ENCODE measurements around the gene PPA1. TPM values are rescaled to one million over a fixed set of nuclear protein-coding genes. Genes with fewer than 3 reads are reported as not detected.

PPA1 gene
- total RNA-seq, 1 donor from 2014 or later, result 79.3 TPM

- Histone ChIP-seq H3K36me3 (no peaks in the 10 kb centered on the region), H3K27me3 (no peaks in the 10 kb centered on the region), H3K4me3 (no peak overlapping the region), H3K9me3 (no peaks in the 10 kb centered on the region), H3K27ac (peak overlapping the region; percentile 72), H3K4me1 (peaks cover 4% of the 10 kb centered on the region)
- intact Hi-C loops (cut with DNase I), result no loop called here
- TF ChIP-seq POLR2AphosphoS5 (IDR thresholded peaks at IDR 0.05; ENCODE audit: insufficient read depth in 1 of 2, low read depth in 1 of 2) (no peak), POLR2A (IDR thresholded peaks at IDR 0.05) (no peak)
- TF ChIP-seq, protein P1, sequence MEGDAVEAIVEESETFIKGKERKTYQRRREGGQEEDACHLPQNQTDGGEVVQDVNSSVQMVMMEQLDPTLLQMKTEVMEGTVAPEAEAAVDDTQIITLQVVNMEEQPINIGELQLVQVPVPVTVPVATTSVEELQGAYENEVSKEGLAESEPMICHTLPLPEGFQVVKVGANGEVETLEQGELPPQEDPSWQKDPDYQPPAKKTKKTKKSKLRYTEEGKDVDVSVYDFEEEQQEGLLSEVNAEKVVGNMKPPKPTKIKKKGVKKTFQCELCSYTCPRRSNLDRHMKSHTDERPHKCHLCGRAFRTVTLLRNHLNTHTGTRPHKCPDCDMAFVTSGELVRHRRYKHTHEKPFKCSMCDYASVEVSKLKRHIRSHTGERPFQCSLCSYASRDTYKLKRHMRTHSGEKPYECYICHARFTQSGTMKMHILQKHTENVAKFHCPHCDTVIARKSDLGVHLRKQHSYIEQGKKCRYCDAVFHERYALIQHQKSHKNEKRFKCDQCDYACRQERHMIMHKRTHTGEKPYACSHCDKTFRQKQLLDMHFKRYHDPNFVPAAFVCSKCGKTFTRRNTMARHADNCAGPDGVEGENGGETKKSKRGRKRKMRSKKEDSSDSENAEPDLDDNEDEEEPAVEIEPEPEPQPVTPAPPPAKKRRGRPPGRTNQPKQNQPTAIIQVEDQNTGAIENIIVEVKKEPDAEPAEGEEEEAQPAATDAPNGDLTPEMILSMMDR (IDR thresholded peaks at IDR 0.05), result no peak
- no peak for DNase-seq (ENCODE audit: extremely low spot score in 2 of 2)
These were observed 41.4 kb upstream of the PPA1 start for GRCh38 chr10:70274643-70275042.

DNA sequence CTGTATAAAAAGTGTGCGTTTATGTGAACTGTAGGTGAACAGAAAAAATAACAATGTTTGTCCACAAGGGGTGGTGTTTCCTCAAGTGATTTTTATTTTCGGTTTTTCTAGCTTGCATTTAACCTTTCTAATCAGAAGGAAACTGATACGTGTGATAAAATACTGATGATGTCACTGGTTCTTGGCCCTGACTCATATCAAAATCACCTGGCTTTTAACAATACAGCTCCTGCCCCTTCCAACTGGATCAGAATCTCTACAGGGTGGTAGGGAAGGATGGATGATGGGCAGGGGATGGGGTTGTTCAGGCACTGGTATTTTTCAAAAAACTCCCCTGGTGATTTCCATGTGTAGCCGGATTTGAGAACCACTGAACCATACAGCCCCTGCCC is 39.7 kb upstream of the PPA1 start:
- Histone ChIP-seq H3K27ac (no peak overlapping the region), H3K4me1 (peaks cover 4% of the 10 kb centered on the region), H3K4me3 (no peak overlapping the region), H3K9me3 (no peaks in the 10 kb centered on the region), H3K27me3 (no peaks in the 10 kb centered on the region), H3K36me3 (no peaks in the 10 kb centered on the region)
- TF ChIP-seq POLR2A (IDR thresholded peaks at IDR 0.05) (no peak), POLR2AphosphoS5 (IDR thresholded peaks at IDR 0.05; ENCODE audit: insufficient read depth in 1 of 2, low read depth in 1 of 2) (no peak)
- TF ChIP-seq, protein P1 (IDR thresholded peaks at IDR 0.05), result peak in 1 of 3 experiments; percentile 57
- intact Hi-C loops (cut with DNase I), result no loop called here
- DNase-seq (ENCODE audit: extremely low spot score in 2 of 2), result no peak

DNA sequence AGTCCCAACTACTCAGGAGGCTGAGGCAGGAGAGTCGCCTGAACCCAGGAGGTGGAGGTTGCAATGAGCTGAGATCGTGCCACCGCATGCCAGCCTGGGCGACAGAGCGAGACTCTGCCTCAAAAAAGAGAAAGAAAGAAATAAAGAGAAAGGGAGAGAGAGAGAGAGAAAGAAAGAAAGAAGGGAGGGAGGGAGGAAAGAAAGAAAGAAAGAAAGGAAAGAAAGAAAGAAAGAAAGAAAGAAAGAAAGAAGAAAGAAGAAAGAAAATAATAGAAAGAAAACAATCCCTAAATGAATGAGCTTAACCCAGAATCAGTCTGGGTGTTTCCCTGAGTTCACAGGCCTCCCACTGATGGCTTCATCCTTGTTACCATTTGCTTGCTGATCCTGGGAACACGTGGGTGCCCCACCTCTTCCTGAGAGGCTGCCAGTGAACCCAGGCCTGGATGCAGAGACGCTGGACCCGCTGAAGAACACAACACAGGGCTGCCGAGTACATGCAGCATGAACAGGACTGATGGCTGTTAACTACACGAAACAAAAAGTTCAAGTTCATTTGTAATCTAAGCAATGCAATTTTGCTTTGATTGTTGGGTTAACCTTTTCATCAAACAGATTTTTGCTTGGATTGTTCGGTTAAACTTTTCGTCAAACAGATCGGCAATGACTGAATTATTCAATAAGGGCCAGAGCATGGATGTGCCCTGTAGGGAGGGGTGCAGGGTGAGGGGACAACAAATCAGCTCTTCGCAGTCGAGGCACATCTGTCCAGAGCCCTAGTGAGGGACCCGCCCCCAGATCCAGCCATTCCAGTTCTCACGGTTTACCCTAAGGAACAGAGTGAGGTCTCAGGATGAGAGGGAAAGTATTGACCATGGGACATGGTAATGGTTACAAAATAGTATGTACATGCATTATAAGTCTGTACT is 39.0 kb upstream of the PPA1 start:
- DNase-seq (ENCODE audit: extremely low spot score in 2 of 2), result no peak
- H3K27me3 ChIP-seq, result no peaks in the 10 kb centered on the region

DNA sequence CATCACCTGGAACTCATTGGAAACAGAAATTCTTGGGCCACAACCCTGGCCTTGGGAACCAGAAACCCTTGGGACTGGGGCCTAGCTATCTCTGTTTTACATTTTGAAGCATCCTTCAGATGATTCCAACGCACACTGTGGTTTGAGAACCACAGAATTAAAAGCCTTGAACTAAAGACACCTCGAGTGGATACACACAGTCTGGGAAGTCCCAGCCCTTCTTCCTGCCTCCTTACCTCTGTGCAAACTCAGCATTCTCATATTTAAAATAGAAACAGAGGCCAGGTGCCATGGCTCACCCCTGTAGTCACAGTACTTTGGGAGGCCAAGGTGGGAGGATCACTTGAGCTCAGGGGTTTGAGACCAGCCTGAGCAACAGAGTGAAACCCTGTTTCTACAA is 37.7 kb upstream of the PPA1 start:
- no peak for TF ChIP-seq POLR2AphosphoS5 (IDR thresholded peaks at IDR 0.05; ENCODE audit: insufficient read depth in 1 of 2, low read depth in 1 of 2)
- TF ChIP-seq, protein P1 (IDR thresholded peaks at IDR 0.05), result no peak
- TF ChIP-seq POLR2A (IDR thresholded peaks at IDR 0.05), result no peak
- Histone ChIP-seq H3K9me3 (no peaks in the 10 kb centered on the region), H3K4me1 (peaks cover 10% of the 10 kb centered on the region), H3K27me3 (no peaks in the 10 kb centered on the region), H3K4me3 (no peak overlapping the region), H3K27ac (no peak overlapping the region), H3K36me3 (no peaks in the 10 kb centered on the region)
- intact Hi-C loops (cut with DNase I), result no loop called here
- no peak for DNase-seq (ENCODE audit: extremely low spot score in 2 of 2)

More for the DNA sequence above, 39.0 kb upstream of the PPA1 start:
- H3K4me1 ChIP-seq, result peaks cover 4% of the 10 kb centered on the region
- no peak overlapping the region for H3K27ac ChIP-seq
- H3K4me3 ChIP-seq, result no peak overlapping the region
- H3K9me3 ChIP-seq, result no peaks in the 10 kb centered on the region
- intact Hi-C loops (cut with DNase I), result no loop called here
- H3K36me3 ChIP-seq, result no peaks in the 10 kb centered on the region
- no peak for TF ChIP-seq POLR2A (IDR thresholded peaks at IDR 0.05)
- no peak for TF ChIP-seq POLR2AphosphoS5 (IDR thresholded peaks at IDR 0.05; ENCODE audit: insufficient read depth in 1 of 2, low read depth in 1 of 2)
- TF ChIP-seq, protein P1 (IDR thresholded peaks at IDR 0.05), result no peak

DNA sequence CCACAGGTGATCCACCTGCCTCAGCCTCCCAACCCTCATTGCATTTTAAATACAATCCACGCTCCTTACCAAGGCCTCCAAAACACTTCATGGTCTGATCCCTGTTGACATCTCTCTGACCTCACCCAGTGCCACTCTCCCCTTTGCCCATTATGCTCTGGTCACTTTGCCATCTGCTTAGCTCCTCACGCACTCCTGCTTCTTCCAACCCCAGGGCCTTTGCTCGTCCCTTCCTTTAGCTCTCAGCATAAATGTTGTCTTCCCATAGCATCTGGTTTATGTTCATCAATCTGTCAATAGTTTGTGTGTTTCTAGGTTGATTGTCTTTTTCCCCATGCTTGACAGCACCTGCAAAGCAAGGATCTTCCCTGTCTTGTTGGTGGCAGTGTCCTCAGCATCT is 36.5 kb upstream of the PPA1 start:
- Histone ChIP-seq H3K4me1 (peaks cover 8% of the 10 kb centered on the region), H3K36me3 (no peaks in the 10 kb centered on the region), H3K27ac (no peak overlapping the region), H3K27me3 (no peaks in the 10 kb centered on the region), H3K9me3 (no peaks in the 10 kb centered on the region), H3K4me3 (no peak overlapping the region)
- DNase-seq (ENCODE audit: extremely low spot score in 2 of 2), result no peak
- intact Hi-C loops (cut with DNase I), result no loop called here
- TF ChIP-seq POLR2AphosphoS5 (IDR thresholded peaks at IDR 0.05; ENCODE audit: insufficient read depth in 1 of 2, low read depth in 1 of 2), result no peak
- TF ChIP-seq, protein P1 (IDR thresholded peaks at IDR 0.05), result no peak
- no peak for TF ChIP-seq POLR2A (IDR thresholded peaks at IDR 0.05)
